22Rv1 (cell line): ENCODE data around the gene GPR155.

Experiments used
- H3K27ac ChIP-seq: fragments of 450-650 bp; 2 replicates; pipeline ENCODE4 v1.5.1; 2017
- CTCF ChIP-seq: fragments of 450-650 bp; IDR thresholded peaks from 2 replicates; pipeline ENCODE4 v1.5.1; 2017; ENCODE audit warnings: mild to moderate bottlenecking
- ZFX ChIP-seq: fragments of 450-650 bp; IDR thresholded peaks from 2 replicates; pipeline ENCODE4 v1.6.1; 2017; ENCODE audit warnings: antibody characterized with exemption, borderline replicate concordance

GPR155 gene

GRCh38 chr2:174473796-174474195 lies 13.0 kb downstream of the GPR155 start:
- H3K27ac ChIP-seq: no peak overlapping the region
- TF ChIP-seq ZFX: no peak
- TF ChIP-seq CTCF: no peak

- TF ChIP-seq ZFX (no peak), CTCF (no peak)
- no peak overlapping the region for H3K27ac ChIP-seq
These were observed 21.5 kb downstream of the GPR155 start for GRCh38 chr2:174465327-174465726.

- TF ChIP-seq CTCF (no peak), ZFX (no peak)
- no peak overlapping the region for H3K27ac ChIP-seq
These were observed 25.6 kb downstream of the GPR155 start for GRCh38 chr2:174461221-174461620.

GRCh38 chr2:174454566-174454965 lies 32.3 kb downstream of the GPR155 start:
- H3K27ac ChIP-seq: no peak overlapping the region
- no peak for TF ChIP-seq ZFX
- no peak for TF ChIP-seq CTCF

GRCh38 chr2:174450021-174450816 lies 36.6 kb downstream of the GPR155 start:
- TF ChIP-seq ZFX (no peak), CTCF (no peak)
- no peak overlapping the region for H3K27ac ChIP-seq

GRCh38 chr2:174449033-174449432 lies 37.8 kb downstream of the GPR155 start:
- no peak overlapping the region for H3K27ac ChIP-seq
- TF ChIP-seq ZFX (no peak), CTCF (no peak)

- no peak overlapping the region for H3K27ac ChIP-seq
- no peak for TF ChIP-seq ZFX
- TF ChIP-seq CTCF: no peak
These were observed 40.3 kb downstream of the GPR155 start for GRCh38 chr2:174446531-174446930.
